T-helper 2 cell (primary cell): ENCODE data around the gene SEMA5A.
"Not testable (repeated sequence)": the region's sequence is repeated elsewhere in the genome, so short reads cannot be mapped to it uniquely, and the experiment has no call there.

Experiments
- DNase-seq, 5 experiments: peaks; one replicate each; pipeline versions ENCODE4 v3.0.0 to v3.0.0-alpha.2; 2012 to 2022

The SEMA5A gene

DNA sequence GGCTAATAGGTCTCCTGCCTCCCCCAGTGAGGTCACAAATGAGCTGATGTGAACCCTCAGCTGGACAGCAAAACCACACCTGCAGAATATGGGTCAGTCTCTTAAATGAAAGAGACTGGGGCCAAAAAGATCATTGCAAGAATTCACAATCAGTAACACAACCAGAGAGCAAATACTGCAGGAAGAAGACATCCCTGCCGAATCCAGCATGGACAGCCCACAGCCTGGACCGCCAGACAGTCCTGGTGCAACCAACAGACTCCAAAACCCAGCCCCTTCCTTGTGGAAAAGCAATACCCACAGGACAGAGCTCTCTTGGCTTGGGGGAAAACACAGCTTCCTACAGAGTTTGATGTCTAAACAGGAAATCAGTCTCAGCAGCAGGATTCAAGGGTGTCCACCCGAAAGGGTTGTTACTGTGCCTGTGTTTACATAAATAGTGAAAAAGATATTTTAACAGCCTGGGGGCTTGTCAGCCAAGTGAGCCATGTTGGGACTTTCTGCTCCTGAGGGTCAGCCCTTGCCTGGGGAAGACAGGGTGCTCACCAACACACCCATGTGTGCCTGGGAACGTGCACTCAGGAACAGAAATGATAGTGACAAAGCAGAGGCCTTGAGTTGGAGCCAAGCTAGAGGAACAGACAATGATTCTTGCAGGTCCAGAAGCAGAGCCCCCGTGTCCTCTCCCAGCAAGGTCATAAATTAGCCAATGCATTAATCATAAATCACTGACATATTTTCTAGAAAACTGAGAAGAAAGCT is 106.2 kb downstream of the SEMA5A start:
- DNase-seq, result no peak

DNA sequence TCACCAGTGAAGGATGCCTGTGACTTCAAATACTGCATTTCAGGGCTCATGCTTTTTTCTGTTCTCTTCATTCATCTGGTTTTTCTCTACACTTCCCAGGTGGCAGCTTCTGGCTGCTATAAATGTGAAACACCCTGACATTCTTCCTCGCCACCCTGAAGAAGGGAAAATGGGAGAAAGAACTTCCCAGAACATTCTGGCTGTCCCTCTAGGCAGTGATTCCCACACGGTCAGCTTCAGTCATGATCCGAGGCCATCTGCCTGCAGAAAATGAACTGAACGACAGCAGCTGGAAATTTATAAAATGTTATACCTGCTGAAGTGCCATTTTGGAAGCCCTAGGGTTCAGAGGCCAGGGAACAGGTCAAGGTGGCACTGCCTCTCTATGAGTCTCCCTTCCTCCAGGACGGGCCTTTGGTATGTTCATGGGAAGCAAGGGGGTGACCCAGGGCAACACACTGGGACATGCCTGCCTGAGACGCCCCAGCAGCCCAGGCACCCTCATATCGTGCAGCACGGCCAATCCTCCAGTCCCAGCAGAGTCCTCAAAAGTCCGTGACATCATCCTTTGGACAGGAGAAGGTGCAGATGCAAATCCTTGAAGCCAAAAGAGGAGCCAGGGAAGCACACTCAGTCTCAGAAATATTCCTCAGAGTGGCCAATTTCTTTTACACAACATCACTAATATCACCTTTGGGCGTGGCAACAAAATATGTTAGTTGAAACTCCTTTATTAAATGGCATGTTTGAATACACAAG is 107.1 kb downstream of the SEMA5A start:
- no peak for DNase-seq

DNA sequence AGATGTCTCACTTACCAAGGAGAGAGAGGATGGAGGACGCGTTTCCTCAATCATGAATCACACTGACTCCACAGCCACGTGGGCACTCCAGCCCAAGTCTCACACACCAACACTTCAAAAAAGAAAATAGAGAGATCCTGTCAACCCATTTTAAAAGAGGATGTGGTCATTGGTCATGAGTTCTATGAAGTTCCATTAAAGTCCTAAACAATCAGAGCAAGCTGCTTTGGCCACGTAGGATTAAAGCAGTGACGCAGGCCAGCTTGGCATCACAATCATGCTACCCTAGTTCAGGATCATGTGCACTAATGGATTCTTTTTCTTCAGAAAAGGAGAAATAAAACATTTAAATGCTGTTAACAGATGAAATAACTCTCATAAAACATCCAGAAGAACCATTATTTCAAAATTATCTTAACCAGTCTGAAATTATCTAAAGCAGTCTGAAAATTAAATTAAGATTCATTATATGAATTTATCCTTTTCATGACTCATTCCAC is 108.1 kb downstream of the SEMA5A start:
- no peak for DNase-seq

DNA sequence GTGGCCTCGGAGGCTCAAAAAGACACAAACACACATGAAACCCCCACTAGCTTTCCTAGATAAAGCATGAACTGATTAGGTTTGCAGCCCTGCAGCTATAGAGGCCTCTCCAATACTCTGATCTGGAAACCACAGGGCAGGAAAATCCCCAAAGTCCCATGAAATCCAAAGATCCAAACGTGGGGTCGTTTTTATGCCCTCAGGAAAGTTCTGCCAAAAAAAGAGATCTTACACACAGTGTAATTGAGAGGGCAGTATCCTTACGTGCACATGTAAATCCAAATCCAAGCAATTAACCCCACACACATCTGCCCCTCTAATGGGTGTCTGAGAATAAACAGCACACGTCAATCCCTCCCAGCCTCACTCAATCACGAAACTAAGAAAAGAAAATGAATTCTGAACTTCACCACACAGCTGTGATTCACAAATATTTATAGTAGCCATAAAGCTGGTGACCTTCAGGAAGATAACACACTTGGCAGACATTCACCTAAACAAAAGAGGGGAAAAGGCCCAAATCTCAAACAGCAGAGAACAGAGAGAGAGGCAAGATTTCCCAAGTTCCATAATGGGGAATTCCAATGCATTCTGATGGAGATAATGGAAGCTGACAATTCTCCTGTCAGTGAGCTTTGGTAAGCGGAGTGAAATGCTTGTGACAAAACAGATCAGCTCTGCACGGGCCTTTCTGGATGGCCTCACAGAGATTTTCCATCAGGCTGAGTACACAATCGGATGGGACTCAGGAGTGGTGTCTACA is 114.2 kb downstream of the SEMA5A start:
- no peak for DNase-seq

DNA sequence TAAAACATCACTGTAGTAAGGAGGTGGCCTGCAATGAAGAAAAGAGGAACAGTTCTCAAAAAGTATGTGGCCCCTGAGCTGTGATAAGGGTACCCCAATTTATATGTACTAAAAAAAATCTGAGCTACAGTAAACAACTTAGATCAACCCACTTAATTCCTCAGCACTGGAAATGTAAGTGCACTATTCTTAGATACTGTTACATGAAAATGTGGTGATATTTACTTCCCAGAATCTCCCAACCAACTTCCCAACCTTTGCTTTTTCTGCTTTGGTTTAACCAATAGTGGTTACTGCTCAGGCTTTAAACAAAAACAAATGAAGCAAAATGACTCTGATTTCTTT is 114.8 kb downstream of the SEMA5A start:
- no peak for DNase-seq

DNA sequence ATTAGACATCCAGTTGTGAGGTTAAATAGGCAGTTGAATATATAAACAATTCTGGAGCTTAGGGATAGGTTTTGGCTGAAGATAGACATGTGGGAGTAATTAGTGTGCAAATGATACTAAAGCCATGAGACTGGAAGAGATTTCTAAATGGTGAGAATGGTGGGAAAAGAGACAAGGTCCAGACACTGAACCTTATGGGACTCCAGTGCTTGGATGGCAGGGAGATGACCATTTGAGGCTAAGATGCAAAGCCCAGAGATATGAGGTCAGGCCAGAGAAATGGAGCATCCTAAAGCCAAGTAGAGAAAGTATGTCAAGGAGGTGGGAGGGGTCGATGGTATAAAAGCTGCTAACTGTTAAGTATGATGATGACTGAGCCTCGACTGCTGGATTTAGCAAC is 115.6 kb downstream of the SEMA5A start:
- DNase-seq, result no peak

DNA sequence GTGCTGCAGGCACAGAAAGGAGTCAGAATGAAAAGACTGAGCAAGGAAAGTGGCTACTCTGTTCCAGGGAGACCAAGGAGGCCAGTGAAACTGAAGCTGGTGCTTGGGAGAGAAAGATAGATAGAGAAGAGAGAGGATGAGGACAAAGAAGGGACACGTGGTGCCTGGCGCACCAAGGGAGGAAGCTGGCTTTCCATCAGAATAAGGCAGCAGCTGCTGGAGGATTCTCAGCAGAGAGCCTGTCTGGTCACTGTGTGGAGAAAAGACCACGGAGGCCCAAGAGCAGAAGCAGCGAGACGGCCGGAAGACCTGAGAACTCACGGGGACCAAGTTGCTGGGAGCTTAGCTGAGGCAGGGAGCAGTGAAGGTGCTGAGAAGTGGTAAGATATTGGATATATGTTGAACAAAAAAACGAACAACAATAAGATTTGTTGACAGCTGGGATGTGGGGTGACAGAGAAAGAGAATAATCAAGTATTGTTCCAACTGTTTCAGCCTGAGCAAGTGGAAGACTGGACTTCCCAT is 116.1 kb downstream of the SEMA5A start:
- DNase-seq, result no peak

DNA sequence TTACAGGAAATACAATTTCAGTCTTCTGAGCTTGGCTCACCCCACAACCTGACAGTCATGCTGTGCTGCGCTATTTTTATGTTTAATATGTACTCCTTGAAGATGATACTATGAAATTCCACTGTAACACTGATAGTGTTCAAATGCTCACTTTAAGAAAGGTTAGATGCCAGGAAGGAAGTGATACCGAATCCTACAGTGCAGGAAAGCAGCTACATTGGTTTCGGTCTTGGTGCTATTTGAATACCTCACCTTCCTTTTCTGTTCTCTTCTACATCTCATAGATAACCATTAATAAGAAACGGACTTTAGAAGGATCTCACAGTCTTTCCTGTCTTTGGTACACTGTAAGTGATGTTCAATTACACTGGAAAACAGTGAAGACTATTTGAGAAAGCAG is 117.6 kb downstream of the SEMA5A start:
- DNase-seq, result no peak

DNA sequence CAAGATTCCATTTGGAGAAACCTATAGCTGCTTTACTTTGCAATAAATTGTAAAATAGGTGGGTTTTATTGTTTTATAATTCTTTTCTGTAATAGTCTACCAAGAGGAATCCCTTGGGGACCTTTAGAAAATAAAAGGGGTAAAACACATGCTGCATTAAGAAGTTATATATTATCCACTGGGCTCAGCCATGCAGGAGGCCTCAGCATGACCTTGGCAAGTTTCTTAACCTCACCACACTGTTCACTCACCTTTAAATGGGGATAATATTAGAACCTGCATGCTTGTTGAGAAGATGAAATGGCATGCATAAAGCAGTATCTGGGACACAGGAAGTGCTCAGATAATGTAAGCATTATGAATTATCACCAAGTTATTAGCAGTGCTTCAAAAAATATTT is 120.2 kb downstream of the SEMA5A start:
- DNase-seq, result no peak

DNA sequence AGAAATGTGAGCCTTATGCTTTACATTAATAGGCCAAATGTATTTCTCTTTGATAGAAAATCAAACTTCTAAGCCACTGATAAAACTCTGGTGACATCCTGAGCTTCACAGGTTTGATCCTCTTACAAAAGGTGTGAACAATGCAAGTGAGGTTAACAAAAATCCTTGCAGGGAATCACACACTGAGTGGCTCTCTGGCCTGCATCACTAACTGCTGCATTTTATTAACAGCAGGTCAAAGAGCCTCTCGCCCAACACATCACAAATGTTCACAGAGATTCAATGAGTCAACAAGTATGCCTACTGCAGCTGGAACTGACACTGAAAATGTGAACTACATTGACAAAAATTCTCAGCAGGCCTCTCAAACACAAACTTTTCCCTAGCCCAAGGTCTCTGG is 122.3 kb downstream of the SEMA5A start:
- DNase-seq, result no peak

DNA sequence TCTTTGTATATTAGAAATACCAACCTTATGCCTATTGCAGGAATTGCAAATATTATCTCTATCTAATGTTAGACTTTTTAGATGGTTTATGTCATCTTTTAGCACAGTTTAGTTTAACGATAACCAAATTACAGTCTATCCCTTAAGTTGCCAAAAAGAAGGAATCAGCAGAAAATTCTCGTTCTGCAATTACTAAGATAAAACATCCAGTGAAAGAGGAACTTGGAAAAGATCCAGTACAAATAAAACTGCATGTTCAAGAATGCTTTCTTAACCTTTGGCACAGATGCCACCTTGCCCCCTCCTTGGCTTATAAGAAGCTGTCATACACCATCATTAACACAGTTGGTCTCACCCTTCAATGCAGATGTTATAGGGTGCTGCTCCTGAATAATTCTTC is 124.0 kb downstream of the SEMA5A start:
- no peak for DNase-seq

DNA sequence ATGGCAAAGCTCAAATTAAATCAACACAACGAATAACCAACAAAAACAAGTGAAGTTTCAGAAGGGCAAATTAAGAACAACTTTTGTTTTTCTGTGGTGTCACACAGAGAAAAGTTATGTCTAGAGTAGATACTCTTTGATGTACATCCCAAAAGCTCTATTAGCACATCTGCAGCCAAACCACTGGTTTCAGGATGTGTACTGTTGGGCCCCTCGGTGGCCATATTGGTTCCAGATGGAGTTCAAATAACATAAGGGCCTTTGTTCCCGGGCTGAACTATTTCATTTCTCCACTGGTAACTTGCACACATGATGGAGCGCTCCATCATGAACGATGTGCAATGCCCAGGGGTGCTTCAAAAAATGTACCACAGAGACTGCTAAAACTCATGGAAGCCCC is 126.1 kb downstream of the SEMA5A start:
- DNase-seq, result no peak

DNA sequence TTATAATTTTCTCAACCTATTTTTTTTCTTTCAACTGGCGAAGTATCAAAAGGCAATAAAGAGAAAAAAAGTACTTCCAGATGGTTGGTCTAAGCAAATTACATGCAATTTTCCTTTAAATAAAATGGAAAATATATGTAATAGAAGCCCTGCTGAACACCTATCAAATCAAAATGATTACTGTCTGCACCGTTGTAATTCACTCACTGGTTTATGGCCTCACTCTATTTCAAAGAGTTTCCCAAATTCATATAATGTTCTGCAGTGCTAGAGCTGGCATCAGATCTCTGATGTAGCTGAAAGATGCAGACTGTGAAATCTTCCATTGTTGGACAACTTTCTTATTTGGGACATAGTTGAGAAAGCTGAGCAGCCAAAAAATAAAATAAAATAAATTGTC is 130.3 kb downstream of the SEMA5A start:
- DNase-seq, result no peak

DNA sequence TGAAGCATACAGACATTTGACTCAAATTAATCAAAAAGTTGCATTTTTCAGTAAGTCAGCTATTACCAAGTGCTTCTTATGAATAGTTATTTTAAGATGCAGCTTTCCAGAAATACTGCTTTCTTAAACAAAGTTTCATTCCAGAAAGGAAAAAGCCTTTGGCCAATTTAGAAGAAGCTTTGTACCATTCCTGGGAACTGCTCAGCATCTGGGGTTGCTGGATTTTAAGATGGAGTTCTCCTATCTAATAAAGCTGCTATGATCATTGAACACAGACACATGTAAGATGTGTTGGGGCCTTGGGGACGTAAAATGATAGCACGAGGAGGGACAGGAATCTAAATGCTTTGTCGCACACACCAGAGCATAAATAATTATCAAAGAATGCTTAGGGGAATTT is 130.8 kb downstream of the SEMA5A start:
- DNase-seq, result no peak

DNA sequence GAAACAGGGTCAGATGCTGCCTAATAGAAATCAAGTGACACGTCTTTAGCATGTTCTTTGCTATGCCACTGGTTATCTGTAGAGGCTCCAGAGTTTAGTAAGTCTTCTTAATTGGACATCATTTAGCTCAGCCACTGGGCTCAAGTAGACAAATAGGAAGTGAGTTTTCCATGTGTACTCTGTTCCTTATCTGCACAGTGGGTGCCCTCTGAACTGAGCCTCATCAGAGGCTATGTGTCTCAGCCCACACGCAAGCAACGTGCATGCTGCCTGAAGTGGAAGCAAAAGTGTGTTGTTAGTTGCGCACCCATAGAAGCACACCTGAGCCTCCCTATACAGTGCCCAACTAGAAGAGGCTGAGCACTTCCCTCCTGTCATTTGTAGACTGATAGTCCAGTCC is 134.7 kb downstream of the SEMA5A start:
- no peak for DNase-seq

DNA sequence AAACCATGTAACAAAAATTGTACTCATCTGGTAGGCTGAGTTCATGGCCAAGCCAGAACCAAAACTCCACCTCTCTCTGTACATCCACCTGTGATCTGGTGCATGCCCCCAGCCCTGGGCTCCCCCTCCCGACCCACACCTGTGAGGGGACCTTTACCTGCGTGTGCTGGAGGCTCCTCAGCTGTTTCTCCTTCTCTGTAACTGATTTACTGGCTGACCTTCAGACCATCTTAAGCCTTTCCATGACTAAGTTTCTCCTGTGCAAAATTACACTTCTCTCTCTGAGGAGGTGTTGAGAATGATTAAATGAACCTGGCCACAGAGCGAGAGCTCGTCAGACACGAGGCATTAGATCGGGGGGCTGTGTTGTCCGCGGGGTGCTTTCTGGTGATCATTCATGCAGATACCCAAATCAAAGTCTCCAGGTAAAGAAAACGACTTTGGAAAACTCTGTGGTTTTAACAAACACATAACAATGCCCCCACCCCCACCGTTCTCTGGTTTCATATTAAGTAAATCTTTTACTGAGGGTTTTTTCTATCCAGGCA is 136.4 kb downstream of the SEMA5A start:
- no peak for DNase-seq

DNA sequence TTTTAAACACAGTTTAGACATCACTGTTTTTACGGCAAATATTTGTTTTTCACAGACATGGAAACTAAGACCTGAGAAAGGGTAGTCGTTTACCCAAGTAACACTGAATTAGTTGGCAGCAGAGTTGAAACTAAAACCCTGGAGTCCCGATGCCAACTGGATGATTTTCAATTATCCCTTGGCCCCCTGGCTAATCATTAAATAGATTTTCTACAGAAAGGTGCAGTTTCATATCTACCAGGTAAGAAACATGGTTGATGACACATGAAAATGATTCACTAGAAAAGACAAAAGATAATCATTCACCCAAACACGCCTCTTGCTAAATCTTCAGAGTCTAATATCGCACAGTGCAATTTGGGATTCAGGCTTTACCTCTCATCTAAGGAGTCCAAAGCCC is 136.9 kb downstream of the SEMA5A start:
- no peak for DNase-seq

DNA sequence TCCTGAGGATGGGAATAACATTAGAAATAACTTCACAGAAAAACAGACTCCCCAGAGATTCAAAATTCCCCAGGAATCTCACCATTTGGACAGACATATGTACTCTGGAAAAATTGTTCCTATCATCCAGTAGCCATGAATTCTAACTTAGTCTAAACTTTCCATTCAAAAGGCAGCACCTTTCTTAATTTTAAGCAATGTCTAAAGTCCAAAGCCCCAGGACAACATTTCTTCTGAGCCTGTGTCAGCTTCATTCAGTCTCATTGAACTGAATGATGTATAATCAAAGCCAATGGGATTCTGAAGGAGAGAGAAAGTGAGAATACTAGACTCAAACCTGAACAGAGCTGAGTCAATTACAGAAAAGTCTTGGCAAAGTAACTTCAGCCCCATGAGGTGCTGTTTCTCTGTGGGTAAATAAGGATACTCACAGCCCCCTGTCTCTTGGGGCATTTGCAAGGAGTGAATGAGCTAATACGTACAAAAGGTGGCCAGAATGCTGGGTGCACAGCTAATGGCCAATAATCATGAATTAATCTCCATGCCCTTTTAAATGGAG is 140.6 kb downstream of the SEMA5A start:
- DNase-seq, result peak in 1 of 5 experiments; percentile 48

DNA sequence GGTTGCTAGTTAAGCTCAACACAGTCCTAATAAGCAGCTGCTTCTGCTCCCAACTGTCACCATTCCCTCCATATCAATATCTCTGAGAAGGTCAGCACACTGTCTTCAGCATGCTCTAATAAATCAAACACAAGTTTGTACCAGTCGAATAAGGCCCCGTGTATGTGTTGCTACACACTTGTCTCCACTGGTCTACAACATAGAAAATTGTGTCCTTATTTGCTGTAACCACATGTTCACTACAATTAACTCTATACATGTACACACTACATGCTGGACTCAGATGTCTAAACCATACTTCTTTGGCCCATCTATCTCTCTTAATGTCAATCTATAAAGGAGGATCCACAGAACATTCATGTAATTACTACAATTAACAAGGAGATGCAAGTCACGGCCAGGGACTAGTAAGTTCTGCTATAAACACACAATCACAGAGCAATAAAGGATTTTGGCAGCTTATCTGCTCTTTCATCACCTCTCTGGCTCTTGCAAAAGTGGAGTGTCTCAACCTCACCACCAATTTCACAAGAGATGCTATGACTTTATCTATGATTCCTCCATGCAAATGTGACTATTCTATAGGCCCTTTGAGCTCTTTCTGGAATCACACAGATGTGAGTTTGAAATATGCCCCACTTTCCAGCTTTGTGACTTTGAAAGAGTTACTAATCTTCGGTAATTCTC is 143.9 kb downstream of the SEMA5A start:
- peak in 1 of 5 experiments; percentile 30 for DNase-seq

DNA sequence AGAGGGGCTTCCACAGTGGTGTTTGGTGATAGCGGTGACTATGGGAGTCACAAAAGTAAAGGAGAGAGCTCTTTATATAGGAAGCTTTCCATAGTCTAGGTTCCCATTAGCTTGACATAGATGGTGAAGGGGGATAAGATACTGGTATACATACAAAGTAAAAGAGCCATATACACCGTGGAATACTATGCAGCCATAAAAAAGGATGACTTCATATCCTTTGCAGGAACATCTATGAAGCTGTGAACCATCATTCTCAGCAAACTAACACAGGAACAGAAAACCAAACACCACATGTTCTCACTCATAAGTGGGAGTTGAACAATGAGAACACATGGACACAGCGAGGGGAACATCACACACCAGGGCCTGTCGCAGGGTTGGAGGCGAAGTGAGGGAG is 146.1 kb downstream of the SEMA5A start:
- not testable (repeated sequence) for DNase-seq

DNA sequence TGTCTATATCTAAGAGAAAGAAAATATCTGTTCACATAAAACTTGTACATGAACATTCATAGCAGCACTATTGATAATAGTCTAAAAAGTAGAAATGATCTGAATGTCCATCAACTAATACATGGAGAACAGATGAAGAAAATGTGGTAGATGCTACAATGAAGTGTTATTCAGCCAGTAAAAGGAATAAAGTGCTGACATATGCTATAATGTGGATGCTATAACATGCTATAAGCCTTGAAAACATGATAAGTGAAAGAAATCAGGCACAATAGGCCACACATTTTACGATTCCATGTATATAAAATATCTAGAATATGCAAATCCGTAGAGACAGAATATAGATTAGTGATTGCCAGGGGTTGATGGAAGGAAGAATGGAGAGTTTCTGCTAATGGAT is 146.8 kb downstream of the SEMA5A start:
- no peak for DNase-seq

DNA sequence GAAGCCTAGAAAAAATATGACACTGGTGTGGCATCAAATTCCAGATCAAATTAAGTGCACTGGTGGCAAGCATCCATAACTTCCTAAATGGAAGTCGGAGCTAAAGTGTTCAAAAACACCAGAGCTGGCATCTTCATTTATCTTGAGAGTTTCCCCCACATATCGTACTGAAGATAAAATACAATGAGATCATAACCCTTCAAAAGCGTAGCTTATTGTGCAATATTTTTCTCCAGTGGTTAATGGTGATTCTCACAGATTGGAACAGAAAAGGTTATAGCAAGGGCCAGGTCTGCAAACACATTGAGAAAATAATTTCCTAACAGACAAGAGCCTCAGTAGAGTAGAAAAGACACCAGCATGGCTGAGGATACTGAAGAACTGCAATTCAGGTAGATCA is 147.6 kb downstream of the SEMA5A start:
- no peak for DNase-seq
